NCI-H2107 treated with DMSO at 0.1 percent for 48 hours (cell line): ENCODE measurements around the gene CENPQ.

Source experiments
- DNase-seq: peaks from one replicate; lab custom pipeline; 2025; ENCODE audit not compliant: unreplicated experiment; lab: John Stamatoyannopoulos, UW

Gene CENPQ

DNA sequence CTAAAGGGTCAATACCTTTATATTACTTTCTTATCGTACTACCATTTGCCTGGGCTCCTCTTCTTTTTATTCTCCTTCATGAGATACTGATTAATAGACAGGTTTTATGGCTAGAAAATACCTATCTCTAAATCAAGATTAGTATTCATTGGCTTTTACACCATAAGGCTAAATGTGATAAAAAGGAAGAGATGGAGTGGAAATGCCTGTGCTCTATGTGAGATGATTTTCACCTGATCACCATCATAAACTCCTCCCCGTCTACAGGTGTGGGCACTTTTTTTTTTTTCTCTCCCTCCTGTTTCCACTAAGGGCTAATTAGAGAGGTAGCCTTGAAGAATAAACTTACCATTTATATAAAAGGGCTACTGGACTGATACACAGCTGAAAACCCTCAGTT lies 36.5 kb downstream of the CENPQ start, which contains the start of gene GLYATL3:
GLYATL3 (plus strand) TSS at position 301 of the 400 bp plus-strand sequence. CDS start 12,068 bp downstream, outside the sequence.
- no peak for DNase-seq

DNA sequence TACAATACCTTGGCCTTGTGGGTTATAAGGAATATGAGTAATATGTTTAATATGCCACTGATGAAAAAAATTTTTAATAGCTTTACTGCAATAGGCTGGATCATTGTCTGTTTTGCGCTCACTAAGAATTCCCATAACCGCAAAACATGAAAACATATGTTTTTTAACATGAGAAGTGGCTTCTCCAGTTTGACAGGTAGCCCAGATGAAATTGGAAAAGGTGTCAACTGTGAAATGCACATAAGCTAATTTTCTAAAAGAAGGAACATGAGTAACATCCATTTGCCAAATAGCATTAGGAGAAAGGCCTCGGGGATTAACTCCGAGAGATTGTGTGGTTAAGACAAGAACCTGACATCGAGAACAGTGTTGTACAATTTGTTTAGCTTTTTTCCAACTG lies 41.5 kb downstream of the CENPQ start:
- no peak for DNase-seq

DNA sequence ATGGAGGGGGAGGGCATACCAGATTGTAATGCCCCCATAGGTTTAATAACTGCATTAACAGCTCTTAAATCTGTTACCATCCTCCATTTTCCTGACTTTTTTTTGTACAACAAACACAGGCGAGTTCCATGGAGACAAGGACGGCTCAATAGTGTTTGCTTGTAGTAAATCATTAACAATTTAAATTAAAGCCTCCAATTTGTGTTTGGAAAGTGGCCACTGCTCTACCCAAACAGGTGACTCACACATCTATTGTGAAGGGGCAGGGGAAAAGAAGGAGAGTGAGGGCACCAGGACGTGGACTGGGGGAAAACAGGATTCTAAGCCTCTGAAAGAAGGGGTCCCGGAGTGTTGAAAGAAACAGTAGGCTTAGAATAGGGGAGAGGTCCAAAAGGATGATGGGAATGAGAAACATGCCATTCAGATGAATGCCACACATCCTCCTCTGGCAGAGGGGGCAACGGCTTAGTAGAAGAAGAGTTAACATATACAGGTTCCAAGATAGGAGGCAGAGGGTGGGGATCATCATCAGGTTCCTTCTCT lies 43.5 kb downstream of the CENPQ start:
- no peak for DNase-seq

DNA sequence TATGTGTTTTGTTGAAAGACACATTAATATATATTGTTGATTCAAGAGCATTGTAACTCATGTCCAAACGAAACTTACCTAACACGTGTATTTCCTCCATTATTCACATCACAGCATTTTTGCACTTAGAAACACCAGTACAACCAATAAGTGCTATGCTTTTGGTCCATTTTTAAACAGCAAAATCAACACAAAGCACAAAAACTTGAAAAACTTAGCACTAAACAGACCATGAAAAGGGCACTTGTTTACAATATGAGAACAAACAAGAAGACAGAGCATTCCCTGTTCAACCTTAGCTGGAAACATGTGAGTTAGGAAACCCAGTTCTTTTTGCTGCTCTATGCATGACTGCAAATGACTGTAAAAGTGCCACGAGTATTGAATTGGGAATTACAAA lies 46.2 kb downstream of the CENPQ start:
- no peak for DNase-seq

DNA sequence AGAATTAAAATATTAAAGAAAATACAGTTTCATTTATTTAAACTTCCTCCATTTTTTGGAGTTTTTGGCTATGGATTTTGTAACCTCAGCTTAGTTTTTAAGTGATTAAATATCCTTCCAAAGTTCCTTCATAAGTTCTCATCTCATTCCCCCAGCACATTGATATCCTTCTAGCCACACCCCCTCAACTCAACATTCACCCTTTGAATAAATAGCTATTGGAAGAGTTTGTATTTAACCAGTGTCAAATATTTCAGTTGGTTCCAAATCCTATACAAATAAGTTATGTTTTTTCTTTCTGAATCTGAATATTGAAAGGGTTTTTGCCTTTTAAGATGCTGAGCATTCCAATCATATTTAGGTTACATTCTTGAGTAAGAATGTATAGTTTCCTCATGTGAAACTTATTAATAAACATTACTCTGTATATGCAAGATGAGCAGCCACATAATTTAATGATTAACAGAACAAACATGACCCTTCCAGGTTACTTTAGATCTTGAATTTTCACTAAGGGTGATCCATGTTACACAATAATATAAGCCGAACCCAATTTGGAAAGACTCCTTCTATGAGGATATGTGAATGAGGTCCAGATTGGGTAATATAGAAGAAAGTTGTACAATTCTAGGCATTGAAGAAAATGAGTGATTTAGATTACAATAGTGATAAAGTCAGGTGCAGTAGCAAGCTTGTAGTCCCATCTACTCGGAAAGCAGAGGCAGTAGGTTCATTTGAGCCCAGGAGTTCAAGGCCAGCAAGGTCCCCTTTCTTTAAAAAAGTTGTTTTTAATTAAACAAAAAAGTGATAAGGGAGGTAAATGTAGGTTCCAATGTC lies 50.2 kb downstream of the CENPQ start:
- DNase-seq: no peak

DNA sequence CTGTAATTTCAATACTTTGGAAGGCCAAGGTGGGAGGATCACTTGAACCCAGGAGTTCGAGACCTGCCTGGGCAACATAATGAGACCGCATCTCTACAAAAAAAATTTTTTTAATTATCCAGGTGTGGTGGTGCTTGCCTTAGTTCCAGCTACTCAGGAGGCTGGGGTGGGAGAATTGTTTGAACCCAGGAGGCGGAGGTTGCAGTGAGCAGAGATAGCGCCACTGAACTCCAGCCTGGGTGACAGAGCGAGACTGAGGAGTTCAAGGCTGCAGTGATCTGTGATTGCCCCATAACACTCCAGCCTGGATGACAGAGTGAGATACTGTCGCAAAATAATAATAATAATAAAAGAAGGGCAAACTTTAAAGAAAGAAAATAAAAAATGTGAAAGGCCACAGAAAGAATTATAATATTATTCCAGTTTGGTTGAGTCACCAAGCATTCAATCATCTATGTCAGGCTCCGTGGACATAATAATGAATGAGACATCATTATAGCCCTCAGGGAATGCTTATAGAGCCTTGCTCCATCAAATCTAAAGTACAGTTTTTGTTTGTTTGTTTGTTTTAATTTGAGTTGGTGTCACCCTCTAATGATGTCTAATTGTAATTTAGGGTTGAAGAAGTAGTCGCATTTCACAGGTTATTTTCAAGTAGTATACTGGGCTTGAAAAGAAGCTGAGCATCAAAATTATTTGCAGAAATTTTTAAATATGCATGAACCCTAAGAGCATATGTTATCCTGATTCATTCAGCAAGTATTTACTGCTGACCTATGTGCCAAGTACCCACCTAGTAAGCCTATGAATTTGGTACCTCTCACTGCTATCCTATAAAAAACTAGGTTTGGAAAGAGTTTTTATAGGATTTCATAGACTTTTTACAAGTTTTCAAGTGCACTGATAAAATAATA lies 51.7 kb downstream of the CENPQ start:
- no peak for DNase-seq

DNA sequence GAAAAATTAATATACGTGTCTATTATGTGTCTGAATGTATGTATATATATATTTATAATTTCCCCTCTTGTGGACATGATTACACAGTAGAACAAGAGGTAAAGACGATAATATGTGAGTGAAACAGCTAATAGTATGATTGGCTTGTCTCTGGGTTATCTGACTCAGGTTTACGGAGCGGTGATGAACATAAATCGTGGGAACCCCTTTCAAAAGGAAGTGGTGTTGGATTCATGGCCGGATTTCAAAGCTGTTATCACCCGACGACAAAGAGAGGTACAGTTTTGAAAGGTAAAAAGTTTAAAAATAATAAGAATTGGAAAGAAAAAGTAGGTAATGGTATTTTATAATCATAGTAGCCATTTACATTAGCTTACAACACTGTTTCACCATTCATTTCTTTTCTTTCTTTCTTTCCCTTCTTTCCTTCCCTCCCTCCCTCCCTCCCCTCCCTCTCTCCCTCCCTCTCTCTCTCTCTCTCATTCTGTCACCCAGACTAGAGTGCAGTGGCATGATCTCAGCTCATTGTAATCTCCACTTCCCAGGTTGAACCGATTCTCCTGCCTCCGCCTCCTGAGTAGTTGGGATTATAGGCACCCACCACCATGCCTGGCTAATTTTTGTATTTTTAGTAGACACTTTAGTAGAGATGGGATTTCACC lies 52.4 kb downstream of the CENPQ start:
- no peak for DNase-seq

DNA sequence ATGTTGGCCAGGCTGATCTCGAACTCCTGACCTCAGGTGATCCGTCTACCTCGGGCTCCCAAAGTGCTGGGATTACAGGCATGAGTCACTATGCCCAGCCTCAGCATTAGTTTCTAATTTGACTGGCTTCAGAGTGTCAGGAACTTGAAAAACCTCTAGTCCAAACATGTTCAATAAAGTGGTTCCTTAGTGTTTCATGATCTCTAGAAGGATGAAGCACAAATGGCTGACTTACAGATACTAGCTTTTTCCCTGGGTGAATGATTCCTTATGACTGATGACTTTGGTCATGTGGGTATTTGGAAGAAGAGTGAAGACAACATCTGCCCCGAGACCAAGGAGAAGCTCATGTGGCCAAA lies 53.0 kb downstream of the CENPQ start:
- no peak for DNase-seq

DNA sequence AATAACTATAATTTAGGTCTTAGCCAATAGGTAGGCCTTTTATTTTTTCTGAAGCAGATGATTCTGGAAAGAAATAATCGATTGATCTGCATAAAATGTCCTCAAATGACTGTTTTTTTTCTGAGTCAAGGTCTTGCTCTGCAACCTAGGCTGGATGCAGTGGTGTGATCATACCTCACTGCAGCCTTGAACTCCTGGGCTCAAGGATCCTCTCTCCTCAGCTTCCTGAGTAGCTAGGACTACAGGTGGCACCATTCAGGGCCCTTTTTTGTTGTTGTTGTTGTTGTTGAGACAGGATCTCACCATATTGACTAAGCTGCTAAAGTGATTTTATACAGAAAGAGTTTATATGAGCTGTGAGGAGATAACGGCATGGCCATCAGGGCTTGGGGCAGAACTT lies 54.7 kb downstream of the CENPQ start:
- DNase-seq: no peak

DNA sequence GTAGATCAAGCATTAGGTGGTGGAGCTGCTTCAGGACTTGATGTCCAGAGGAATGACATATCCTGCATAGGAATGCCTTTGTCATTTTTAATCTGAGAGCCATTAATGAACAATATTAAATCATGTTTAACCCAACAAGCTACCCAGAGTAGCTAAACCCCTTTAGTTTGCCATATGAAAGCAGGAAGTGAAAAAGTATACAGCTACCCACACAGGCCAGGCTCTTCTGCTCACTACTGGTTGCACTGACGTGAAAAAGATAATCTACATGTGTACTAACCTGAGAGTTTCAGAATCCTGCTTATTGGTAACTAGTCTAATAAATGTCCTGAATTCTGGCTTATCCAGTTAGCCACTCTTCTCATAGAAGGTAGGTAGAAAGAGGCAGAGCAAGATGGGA lies 56.5 kb downstream of the CENPQ start:
- DNase-seq: no peak

DNA sequence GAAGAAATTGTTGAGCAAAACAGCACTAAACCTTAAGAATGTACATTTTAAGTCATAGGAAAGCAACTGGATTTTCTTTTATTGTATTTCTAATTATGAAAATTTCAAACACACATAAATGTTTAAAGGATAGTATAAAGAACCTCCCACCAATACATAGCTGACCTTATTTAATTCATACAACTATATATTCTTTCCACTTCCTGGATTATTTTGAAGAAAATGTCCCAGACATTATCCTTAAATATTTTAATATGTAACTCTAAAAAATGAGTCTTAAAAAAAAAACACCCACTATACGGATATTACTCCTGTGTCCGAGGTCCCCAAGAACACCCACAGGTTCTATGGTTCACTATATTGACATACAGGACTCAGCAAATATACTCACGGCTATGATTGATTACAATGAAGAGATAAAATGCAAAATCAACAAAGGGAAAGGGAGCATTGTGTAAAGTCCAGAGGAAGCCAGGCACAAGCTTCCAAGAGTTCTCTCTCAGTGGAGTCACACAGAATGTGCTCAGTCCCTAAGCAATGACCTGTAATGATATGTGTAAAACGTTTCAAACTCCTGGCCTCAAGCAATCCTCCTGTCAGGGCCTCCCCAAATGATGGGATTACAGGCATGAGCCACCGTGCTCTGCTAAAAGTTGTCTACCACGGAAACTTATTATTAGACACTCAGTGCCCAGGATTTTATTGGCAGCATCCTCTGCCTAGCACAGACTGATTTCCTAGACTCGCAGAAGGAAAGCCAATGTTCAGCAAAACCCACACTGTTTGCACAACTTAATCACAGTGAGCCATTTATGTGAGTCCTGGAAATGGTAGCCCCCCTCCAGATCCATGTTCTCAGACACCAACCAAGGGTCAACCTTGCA lies 59.8 kb downstream of the CENPQ start:
- no peak for DNase-seq

DNA sequence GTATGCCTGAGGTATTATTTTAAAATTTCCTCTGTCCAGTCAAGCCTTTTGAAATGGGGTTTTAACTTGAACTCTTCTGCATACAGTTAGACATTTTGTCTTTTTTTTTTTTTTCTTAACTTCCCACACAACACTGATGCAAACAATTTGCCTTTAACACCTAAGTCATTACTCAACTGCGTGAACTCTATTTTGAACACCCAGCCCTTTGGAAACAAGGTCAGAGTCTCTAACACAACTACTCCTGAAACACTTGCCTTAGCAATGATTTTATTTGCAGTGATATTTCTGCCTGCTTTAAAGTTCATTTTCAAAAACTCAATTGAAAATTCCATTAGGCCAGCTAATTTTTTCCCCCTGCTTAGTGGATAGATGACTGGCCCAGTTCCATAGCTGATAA lies 60.7 kb downstream of the CENPQ start:
- DNase-seq: no peak

DNA sequence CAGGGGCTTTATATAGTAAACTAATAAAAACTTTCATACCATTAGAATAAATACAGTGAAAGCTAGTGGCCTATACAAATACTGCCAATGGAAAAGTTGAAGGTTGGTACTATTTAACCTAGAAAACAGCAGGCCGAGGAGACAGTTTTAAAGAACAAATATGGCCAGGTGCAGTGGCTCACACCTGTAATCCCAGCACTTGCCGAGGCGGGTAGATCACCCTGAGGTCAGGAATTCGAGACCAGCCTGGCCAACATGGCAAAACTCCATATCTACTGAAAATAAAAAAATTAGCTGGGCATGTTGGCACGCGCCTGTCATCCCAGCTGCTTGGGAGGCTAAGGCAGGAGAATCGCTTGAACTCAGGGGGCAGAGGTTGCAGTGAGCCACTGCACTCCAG lies 61.4 kb downstream of the CENPQ start:
- no peak for DNase-seq

DNA sequence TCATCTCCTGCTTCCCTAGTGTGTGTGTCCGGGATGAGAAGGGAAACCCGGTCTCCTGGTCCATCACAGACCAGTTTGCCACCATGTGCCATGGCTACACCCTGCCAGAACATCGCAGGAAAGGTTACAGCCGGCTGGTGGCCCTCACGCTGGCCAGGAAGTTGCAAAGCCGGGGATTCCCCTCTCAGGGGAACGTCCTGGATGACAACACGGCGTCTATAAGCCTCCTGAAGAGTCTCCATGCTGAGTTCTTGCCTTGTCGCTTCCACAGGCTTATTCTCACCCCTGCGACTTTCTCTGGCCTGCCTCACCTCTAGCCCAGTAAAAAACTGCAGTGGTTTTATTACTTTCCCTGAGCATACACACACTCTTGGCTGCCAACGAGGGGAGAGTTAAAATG lies 63.4 kb downstream of the CENPQ start:
- DNase-seq: no peak

DNA sequence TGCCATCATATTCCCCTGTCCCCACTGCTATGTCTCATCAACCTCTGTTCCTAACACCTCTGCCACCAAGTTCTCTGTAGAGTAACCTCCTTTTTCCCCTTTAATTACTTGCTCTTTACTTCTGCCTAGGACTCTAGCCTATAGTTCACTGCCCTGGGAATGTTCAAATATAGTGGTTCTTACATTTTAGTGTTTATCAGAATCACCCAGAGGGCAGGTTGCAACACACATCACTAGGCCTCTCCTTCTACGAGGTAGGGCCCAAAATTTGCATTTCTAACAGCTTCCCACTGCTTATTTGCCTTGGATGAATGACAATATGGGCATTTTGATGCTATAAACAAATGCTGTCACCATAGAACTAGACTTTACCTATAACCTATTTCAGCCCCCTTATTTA lies 64.2 kb downstream of the CENPQ start:
- no peak for DNase-seq

DNA sequence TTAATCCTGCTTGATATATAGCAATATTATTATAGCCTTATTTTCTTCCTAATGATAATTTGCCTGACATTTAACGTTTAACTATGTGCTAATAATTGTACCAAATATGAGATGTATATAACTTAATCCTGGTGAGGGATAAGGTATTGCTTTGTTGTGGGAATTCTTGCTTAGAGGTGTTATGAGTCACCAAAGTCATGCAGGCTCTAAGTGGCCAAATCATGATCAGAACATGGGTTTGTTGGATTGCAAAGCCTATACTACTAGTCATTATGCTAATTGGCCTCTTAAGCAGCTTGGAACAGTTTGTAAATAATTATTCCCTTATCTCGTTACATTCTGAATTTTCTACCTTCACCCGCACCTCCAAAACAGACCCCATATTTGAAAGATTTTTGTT lies 65.4 kb downstream of the CENPQ start:
- no peak for DNase-seq

DNA sequence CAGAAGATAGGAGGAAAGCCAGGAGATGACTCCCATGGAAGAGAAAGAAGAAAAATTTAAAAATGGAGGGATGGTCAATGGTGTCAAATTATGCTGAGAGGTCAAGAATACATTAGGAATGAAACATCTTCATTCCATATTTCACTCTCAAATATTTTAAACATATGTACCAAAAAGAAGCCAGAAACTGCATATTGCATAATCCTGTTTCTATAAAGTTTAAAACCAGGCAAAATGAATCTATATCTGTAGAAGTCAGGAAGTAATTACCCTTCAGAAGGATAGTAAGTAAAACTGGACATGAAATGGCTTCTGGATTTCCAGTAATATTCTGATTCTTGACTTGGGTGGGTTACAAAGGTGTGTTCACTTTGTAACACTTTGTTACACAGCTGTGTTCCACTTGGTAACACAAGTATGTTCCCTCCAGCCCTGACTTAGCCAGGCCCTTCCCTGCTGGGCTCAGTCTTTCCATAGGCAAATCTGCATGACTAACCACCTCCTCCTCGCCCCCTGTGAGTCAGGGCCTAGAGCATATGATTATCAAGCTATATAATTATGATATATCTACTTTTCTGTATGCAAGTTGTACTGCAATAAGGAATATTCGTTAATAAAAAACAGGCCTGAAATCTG lies 67.1 kb downstream of the CENPQ start:
- no peak for DNase-seq

DNA sequence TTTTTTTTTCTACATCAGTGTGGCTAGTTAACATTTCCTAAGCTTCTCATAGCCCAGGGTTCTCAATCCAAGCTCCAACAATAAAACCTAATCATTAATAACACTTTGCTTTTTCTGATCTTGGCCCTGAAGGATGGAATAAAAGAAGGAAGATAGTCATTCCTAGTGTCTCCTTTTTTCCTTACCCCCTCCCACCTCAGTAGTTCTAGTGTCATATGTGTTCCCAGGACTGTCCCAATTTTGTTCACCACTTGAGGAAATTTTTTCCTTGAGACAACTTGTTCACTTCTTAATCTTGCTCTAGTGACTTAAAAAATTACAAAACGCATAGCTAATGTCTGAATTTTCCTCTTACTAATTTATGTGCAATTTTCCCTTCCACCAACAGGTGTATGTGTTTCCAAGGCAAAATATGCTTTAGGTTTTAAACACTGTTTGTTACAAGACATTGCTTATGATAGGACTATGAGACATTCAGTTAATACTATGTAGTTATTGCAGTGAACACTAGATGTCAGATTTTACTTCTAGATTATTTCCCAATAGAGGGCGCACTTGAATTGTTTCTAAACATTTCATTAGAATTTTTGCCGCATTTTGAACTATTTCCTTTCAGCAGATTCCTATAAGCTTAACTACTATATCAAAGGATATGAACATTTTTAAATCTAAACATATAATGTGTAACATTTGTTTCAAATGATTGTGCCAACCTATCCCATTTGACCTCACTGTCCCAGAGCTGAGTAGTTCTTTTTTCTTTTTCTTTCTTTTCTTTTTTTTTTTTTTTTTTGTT lies 68.8 kb downstream of the CENPQ start:
- peak; percentile 46 for DNase-seq

DNA sequence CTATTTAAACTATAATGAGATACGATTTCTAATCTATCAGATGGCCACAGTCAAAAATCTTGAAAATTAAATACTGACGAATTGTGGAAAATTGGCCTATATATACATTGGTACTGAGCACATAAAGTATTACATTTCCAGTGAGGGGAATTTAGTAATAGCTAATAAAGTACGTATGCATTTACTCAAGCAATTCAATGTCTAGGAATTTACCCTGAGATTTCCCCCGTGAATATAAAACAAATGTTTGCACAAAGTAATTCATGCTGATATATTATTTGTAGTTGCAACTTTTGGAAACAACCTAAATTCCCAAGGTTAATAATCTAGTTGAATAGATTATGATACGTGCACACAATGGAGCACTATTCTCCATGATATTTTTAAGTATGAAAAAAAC lies 72.6 kb downstream of the CENPQ start:
- DNase-seq: no peak
